Esophagus muscularis mucosa (tissue), 4 donors: ENCODE data around the gene UBAC1.

ENCODE experiments used
- EP300 ChIP-seq: sonication (generic); formaldehyde crosslinking; IDR thresholded peaks from one replicate; pipeline ENCODE4 v1.6.1; 2017; ENCODE audit warnings: antibody characterized with exemption
- POLR2A ChIP-seq: fragments of 450-650 bp; IDR thresholded peaks from one replicate; pipeline ENCODE4 v1.6.1; 2017; ENCODE audit warnings: antibody characterized with exemption, moderate library complexity, mild to moderate bottlenecking, low read depth
- POLR2AphosphoS5 ChIP-seq, 2 donors: sonication (generic); formaldehyde crosslinking; IDR thresholded peaks; one replicate each; pipeline ENCODE4 v1.6.1; 2017; ENCODE audit warnings: antibody characterized with exemption in 2 of 2
- TF ChIP-seq, protein P1 (sequence below), 3 experiments: fragments of 200-600 bp in 2 of 3; fragments of 450-650 bp in 1 of 3; sonication (generic) in 2 of 3; IDR thresholded peaks; one replicate each; pipeline ENCODE4 v1.5.1; 2017 to 2019; ENCODE audit warnings: antibody characterized with exemption in 3 of 3, mild to moderate bottlenecking in 2 of 3, moderate library complexity in 1 of 3

DNA sequence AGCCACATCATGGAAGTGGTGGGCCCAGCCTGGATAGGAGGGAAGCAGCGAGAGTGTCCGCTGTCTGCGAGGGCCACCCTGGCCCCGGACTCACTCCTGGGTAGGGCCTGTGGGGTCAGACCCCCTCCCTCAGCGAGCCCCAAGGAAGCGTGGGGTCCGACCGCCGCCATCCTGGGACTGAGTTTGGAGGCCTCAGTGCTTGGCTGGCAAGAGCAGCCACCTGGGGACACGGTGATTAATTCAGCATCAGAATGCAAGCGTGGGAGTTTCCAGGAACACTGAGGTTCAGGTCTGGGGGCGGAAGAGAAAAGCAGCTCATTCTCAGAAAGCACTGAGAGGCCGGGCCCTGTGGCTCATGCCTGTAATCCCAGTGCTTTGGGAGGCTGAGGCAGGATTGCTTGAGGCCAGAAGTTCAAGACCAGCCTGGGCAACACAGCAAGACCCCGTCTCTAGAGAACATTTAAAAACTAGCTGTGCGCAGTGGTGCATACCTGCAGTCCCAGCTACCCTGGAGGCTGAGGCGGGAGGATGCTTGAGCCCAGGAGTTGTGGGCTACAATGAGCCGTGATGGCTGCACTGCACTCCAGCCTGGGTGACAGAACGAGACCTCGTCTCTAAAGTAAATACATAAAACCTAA is 35.6 kb downstream of the UBAC1 start:
- TF ChIP-seq, protein P1, sequence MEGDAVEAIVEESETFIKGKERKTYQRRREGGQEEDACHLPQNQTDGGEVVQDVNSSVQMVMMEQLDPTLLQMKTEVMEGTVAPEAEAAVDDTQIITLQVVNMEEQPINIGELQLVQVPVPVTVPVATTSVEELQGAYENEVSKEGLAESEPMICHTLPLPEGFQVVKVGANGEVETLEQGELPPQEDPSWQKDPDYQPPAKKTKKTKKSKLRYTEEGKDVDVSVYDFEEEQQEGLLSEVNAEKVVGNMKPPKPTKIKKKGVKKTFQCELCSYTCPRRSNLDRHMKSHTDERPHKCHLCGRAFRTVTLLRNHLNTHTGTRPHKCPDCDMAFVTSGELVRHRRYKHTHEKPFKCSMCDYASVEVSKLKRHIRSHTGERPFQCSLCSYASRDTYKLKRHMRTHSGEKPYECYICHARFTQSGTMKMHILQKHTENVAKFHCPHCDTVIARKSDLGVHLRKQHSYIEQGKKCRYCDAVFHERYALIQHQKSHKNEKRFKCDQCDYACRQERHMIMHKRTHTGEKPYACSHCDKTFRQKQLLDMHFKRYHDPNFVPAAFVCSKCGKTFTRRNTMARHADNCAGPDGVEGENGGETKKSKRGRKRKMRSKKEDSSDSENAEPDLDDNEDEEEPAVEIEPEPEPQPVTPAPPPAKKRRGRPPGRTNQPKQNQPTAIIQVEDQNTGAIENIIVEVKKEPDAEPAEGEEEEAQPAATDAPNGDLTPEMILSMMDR (IDR thresholded peaks at IDR 0.05): no peak
- TF ChIP-seq POLR2A: no peak
- TF ChIP-seq POLR2AphosphoS5 (IDR thresholded peaks at IDR 0.05): no peak
- no peak for TF ChIP-seq EP300
